ENCODE results near the gene ARMC5.
"Not testable (repeated sequence)": the region's sequence is repeated elsewhere in the genome, so short reads cannot be mapped to it uniquely, and the experiment has no call there.

ARMC5 gene

GRCh38 chr16:31501966-31502348 is 42.7 kb downstream of the ARMC5 start:
- TF ChIP-seq EZH2 (IDR thresholded peaks at IDR 0.05; ENCODE audit: borderline replicate concordance, low read depth, low read length, severe bottlenecking), result no peak
- TF ChIP-seq, protein P1, sequence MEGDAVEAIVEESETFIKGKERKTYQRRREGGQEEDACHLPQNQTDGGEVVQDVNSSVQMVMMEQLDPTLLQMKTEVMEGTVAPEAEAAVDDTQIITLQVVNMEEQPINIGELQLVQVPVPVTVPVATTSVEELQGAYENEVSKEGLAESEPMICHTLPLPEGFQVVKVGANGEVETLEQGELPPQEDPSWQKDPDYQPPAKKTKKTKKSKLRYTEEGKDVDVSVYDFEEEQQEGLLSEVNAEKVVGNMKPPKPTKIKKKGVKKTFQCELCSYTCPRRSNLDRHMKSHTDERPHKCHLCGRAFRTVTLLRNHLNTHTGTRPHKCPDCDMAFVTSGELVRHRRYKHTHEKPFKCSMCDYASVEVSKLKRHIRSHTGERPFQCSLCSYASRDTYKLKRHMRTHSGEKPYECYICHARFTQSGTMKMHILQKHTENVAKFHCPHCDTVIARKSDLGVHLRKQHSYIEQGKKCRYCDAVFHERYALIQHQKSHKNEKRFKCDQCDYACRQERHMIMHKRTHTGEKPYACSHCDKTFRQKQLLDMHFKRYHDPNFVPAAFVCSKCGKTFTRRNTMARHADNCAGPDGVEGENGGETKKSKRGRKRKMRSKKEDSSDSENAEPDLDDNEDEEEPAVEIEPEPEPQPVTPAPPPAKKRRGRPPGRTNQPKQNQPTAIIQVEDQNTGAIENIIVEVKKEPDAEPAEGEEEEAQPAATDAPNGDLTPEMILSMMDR (IDR thresholded peaks at IDR 0.05; ENCODE audit: borderline replicate concordance, extremely low read depth, low read length, poor library complexity, severe bottlenecking), result no peak
- Histone ChIP-seq H3K4me1 (ENCODE audit: insufficient read depth, low read length) (peaks cover 13% of the 10 kb centered on the region), H3K27me3 (ENCODE audit: insufficient read depth, low read length, poor library complexity) (no peaks in the 10 kb centered on the region), H4K20me1 (ENCODE audit: insufficient read depth, low read length) (no peaks in the 10 kb centered on the region), H3K36me3 (ENCODE audit: insufficient read depth, low read length) (peaks cover 55% of the 10 kb centered on the region), H2AFZ (ENCODE audit: low read depth, low read length) (no peak overlapping the region), H3K27ac (ENCODE audit: low read length) (no peak overlapping the region), H3K9ac (ENCODE audit: low read depth, low read length) (no peak overlapping the region), H3K79me2 (ENCODE audit: insufficient read depth, low read length) (peaks cover 9% of the 10 kb centered on the region), H3K4me3 (ENCODE audit: low read depth in 1 of 2, low read length in 2 of 2) (no peak overlapping the region), H3K9me3 (ENCODE audit: insufficient read depth, low read length, severe bottlenecking) (no peaks in the 10 kb centered on the region), H3K4me2 (ENCODE audit: insufficient read depth, low read length) (no peak overlapping the region)
- DNase-seq (no peak), ATAC-seq (ENCODE audit: insufficient read depth, low read depth) (no peak)

GRCh38 chr16:31502981-31503380 is 43.7 kb downstream of the ARMC5 start:
- H3K27ac ChIP-seq (ENCODE audit: low read length), result no peak overlapping the region
- no peak for TF ChIP-seq EZH2 (IDR thresholded peaks at IDR 0.05; ENCODE audit: borderline replicate concordance, low read depth, low read length, severe bottlenecking)
- TF ChIP-seq, protein P1 (IDR thresholded peaks at IDR 0.05; ENCODE audit: borderline replicate concordance, extremely low read depth, low read length, poor library complexity, severe bottlenecking), result no peak
- no peaks in the 10 kb centered on the region for H3K9me3 ChIP-seq (ENCODE audit: insufficient read depth, low read length, severe bottlenecking)
- no peaks in the 10 kb centered on the region for H4K20me1 ChIP-seq (ENCODE audit: insufficient read depth, low read length)
- H3K9ac ChIP-seq (ENCODE audit: low read depth, low read length), result no peak overlapping the region
- H3K36me3 ChIP-seq (ENCODE audit: insufficient read depth, low read length), result peaks cover 48% of the 10 kb centered on the region
- H2AFZ ChIP-seq (ENCODE audit: low read depth, low read length), result no peak overlapping the region
- DNase-seq, result no peak
- no peak overlapping the region for H3K4me2 ChIP-seq (ENCODE audit: insufficient read depth, low read length)
- H3K4me1 ChIP-seq (ENCODE audit: insufficient read depth, low read length), result peaks cover 21% of the 10 kb centered on the region
- H3K27me3 ChIP-seq (ENCODE audit: insufficient read depth, low read length, poor library complexity), result no peaks in the 10 kb centered on the region
- no peak overlapping the region for H3K4me3 ChIP-seq (ENCODE audit: low read depth in 1 of 2, low read length in 2 of 2)
- no peak for ATAC-seq (ENCODE audit: insufficient read depth, low read depth)
- peaks cover 20% of the 10 kb centered on the region for H3K79me2 ChIP-seq (ENCODE audit: insufficient read depth, low read length)

GRCh38 chr16:31503555-31503954 is 44.3 kb downstream of the ARMC5 start:
- H3K9ac ChIP-seq (ENCODE audit: low read depth, low read length); H3K4me3 ChIP-seq (ENCODE audit: low read depth in 1 of 2, low read length in 2 of 2); H3K27me3 ChIP-seq (ENCODE audit: insufficient read depth, low read length, poor library complexity); H2AFZ ChIP-seq (ENCODE audit: low read depth, low read length); DNase-seq; H3K9me3 ChIP-seq (ENCODE audit: insufficient read depth, low read length, severe bottlenecking); H3K27ac ChIP-seq (ENCODE audit: low read length); H3K4me2 ChIP-seq (ENCODE audit: insufficient read depth, low read length); H4K20me1 ChIP-seq (ENCODE audit: insufficient read depth, low read length); ATAC-seq (ENCODE audit: insufficient read depth, low read depth): not testable (repeated sequence)
- peaks cover 25% of the 10 kb centered on the region for H3K79me2 ChIP-seq (ENCODE audit: insufficient read depth, low read length)
- peaks cover 21% of the 10 kb centered on the region for H3K4me1 ChIP-seq (ENCODE audit: insufficient read depth, low read length)
- H3K36me3 ChIP-seq (ENCODE audit: insufficient read depth, low read length), result peaks cover 43% of the 10 kb centered on the region

GRCh38 chr16:31504159-31504558 is 44.9 kb downstream of the ARMC5 start:
- ATAC-seq (ENCODE audit: insufficient read depth, low read depth) (no peak), DNase-seq (no peak)
- H3K27me3 ChIP-seq (ENCODE audit: insufficient read depth, low read length, poor library complexity), result no peaks in the 10 kb centered on the region
- H3K4me3 ChIP-seq (ENCODE audit: low read depth in 1 of 2, low read length in 2 of 2), result no peak overlapping the region
- no peaks in the 10 kb centered on the region for H4K20me1 ChIP-seq (ENCODE audit: insufficient read depth, low read length)
- H3K4me2 ChIP-seq (ENCODE audit: insufficient read depth, low read length), result no peak overlapping the region
- peaks cover 37% of the 10 kb centered on the region for H3K36me3 ChIP-seq (ENCODE audit: insufficient read depth, low read length)
- H3K9me3 ChIP-seq (ENCODE audit: insufficient read depth, low read length, severe bottlenecking), result no peaks in the 10 kb centered on the region
- peaks cover 25% of the 10 kb centered on the region for H3K4me1 ChIP-seq (ENCODE audit: insufficient read depth, low read length)
- H3K27ac ChIP-seq (ENCODE audit: low read length), result no peak overlapping the region
- TF ChIP-seq EZH2 (IDR thresholded peaks at IDR 0.05; ENCODE audit: borderline replicate concordance, low read depth, low read length, severe bottlenecking), result no peak
- TF ChIP-seq, protein P1 (IDR thresholded peaks at IDR 0.05; ENCODE audit: borderline replicate concordance, extremely low read depth, low read length, poor library complexity, severe bottlenecking), result no peak
- H2AFZ ChIP-seq (ENCODE audit: low read depth, low read length), result no peak overlapping the region
- peaks cover 31% of the 10 kb centered on the region for H3K79me2 ChIP-seq (ENCODE audit: insufficient read depth, low read length)
- H3K9ac ChIP-seq (ENCODE audit: low read depth, low read length), result no peak overlapping the region
